NCI-H748 (cell line): Measurements from ENCODE around the gene IFT81.
A peak's percentile ranks its signal among the peaks of the same experiment; 100 is the strongest.
"Not testable (repeated sequence)": the region's sequence is repeated elsewhere in the genome, so short reads cannot be mapped to it uniquely, and the experiment has no call there.

Source experiments
- DNase-seq: peaks from one replicate; lab custom pipeline; 2025; ENCODE audit not compliant: unreplicated experiment; lab: John Stamatoyannopoulos, UW

IFT81 gene

DNA sequence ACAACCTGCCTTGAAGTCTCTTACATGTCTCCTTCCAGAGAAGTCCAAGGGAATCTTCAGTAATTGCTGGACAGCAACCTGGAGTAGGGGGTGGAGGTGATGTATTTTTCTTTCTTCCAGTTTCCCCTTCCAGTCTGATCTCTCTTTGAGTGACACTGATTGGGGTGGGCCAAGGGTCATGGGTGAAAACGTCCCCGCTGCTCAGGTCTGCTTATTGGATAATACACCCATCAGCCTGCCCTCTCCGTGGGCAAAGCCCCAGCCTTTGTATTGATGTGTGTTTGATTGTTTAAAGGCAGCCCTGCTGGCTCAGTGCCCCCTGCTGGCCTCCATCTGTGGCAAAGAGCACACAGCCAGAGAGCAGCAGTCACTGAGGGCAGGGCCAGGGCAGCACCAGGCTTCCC is 121.2 kb downstream of the IFT81 start:
- peak; percentile 32 for DNase-seq

DNA sequence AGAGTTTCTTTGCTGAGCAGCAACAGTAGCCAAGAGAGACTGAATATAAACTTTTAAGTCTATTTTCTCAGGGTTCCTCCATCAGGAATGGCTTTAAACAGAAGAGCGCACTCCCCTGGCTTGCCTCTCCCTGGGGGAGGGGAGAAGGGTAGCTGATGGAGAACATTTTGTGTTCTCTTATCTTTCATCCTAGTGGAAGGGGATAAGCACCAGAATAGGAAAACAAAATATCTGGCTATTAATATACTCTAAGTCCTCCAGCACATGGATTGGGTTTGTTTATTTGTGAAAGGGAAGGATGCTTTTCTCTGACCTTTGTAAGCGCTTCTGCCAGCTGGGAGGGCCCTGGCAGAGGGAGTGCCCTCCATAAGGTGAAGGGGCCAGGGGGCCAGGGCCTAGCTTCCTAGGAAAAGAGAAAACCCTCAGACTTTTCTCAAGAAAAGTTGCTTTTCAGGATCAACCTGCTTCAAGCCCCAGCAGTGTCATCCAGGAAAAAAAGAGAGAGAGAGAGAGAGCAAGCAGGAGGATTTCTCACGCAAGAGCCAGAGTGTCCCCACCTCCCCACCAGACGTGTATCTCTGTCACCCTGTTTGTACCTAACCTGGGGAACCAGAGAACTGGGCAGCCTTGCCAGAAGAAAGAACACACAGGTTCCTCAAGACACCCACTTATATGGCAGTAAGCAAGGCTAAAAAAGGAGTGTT is 122.6 kb downstream of the IFT81 start:
- DNase-seq, result no peak

DNA sequence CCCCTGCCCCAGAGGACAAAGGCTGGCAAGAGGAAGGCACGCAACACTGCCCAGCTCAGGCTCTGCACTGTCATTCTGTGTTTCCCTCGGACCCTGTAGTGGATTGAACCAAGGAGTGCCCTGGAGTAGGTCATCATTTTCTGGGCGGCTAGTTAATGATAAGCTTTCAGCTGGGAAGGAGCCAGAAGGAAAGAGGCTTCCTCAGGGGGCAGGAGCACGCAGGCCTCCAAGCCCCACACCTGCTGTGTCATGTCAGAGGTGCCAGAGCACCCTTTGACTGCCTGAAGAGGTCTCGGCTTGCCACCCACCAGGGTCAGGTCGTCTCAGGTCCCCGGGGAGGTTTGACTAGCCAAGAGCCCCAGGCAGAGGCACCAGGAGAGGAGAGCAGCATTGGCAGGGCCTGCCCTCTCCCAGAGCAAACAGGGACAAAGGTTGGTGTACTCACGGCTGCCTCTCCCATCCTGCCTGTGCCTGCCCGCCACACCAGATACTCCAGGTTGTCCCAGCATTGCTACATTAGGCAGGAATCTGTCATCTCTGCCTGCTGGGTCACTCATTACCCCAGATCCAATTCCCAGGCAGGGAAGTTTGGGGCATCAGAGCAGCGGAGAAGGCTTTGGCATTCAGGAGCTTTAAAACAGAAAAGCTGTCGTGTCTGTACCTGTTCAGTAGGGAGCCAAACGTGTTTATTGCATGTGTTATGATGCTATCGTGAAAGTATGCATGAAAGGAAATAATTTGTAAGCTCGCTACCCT is 123.4 kb downstream of the IFT81 start:
- no peak for DNase-seq

DNA sequence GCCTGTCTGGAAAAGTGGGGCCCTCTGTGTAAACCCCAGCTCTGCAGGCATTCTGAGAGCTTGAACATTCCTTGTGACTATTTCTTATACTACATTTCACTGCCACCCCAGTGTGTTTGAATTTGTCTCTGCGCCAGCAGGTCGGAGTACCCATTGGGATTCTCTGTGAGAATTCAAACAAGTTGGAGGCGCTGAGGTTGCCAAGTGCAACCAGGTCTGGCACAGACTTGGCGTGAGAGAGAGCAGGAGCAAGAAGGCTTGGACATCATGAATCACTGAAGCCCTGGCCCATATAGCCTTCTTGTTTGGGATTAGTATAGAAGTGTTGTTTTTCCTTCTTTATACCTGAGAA is 123.9 kb downstream of the IFT81 start:
- DNase-seq, result no peak

DNA sequence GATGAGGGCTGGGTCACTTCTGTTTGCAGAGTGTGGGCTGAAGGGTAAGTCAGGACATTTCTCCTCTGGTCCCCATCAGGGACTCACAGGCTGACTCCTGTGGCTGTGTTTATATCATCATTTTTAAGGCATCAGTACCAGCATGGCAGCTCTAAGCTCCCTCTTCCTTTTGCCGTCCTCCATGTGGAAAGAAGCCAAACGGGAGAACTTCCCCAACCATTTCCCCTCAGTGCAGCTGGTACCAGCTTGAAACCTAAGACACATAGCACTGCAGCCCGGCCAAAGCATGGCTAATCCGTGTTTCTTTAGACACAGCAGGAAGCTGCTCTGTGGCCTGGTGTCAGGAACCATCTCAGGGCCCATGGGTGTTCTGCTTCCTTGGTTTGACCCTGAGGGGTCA is 124.9 kb downstream of the IFT81 start:
- DNase-seq, result no peak

DNA sequence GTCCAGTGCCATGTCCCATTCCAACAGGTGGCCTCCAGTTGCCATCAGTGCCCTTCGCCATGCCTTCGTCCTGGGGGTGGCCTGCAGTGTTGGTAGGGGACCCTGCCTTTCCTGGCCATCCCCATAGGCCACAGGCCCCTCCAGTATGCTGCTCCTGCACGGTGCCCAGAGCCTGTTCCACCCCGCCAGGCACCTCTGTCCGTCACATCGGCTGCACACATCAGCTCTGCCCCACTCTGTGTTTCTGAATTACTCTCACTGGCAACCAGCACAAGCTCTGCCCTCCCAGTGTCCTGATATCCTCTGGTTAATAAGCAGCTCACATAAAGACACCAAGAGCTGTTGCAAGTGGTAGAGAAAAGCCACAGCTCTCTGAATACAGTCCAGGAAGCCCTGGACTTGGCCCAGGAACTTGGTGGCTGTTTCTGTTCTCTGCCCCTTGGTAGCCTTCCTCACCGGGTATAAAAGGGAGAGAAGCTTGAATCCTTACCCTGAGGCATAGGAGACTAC is 125.6 kb downstream of the IFT81 start:
- DNase-seq, result no peak

DNA sequence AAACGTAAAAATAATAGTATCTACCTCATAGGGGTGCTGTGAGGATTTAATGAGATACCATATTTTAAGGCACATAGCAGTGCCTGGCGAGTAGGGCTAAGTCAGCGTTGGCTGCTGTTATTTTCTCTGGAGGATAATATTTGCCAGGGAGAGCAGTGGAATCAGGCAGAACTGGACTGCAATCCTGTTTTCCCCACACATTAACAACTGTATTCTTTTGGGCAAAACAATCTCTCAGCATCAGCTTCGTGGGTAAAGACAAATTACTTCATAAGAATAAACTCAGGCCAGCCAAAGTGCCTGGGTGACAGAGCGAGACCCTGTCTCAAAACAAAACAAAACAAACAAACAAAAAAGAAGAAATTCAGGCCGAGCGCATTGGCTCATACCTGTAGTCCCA is 127.2 kb downstream of the IFT81 start:
- DNase-seq, result no peak

DNA sequence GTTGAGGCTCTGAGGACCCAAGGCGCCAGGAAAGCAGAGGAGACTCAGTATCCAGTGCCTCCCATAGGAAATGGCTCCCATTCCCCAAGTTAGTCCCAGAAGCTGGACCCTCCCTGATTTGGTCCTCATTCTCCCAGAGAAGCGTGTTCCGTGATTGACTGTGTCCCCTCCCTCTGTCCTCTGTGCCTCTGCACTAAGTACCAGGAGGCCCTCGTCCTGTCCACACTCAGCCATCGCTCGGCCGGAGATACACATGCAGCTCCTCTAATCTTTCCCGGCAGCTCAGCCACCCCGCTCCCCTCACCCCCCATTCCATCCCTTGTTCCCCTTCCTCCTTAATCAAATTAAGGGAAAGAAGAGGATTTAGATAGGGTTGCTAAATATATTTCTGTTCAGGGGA is 128.6 kb downstream of the IFT81 start:
- DNase-seq, result no peak

DNA sequence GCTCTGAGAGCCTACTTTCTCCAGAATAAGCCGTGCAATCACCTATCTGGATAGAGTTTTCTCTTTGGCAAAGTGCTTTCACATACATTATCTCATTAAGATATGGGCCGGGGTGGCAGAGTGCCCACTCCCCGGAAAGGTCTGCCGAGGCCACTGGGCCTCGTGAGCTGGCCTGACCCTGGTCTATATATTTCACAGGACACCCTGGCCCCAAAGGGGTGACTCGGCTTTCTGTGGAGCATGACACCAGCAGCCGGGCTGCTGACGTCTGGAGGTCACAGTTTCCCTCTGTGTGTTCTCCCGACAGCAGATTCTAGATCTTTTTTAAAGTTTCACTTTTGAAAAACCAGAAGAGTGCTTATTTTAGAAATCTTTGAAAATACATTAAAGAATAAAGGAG is 129.0 kb downstream of the IFT81 start:
- no peak for DNase-seq

DNA sequence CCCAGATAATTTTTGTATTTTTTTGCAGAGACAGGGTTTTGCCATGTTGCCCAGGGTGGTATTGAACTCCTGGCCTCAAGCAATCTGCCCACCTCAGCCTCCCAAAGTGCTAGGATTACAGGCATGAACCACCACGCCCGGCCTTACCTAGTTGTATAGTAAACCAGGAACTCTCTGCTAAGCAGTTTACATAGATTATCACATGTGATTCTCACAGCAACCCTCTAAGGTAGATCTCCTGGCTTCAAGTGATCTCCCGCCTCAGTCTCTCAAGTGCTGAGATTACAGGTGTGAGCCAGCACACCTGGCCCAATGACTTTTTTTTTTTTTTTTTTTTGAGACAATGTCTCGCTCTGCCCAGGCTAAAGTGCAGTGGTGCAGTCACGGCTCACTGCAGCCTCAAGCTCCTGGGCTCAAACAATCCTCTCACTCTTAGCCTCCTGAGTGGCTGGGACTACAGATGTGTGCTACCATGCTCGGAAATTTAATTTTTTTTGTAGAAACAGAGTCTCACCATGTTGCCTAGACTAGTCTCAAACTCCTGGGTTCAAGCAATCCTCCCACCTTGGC is 130.9 kb downstream of the IFT81 start:
- DNase-seq, result no peak

DNA sequence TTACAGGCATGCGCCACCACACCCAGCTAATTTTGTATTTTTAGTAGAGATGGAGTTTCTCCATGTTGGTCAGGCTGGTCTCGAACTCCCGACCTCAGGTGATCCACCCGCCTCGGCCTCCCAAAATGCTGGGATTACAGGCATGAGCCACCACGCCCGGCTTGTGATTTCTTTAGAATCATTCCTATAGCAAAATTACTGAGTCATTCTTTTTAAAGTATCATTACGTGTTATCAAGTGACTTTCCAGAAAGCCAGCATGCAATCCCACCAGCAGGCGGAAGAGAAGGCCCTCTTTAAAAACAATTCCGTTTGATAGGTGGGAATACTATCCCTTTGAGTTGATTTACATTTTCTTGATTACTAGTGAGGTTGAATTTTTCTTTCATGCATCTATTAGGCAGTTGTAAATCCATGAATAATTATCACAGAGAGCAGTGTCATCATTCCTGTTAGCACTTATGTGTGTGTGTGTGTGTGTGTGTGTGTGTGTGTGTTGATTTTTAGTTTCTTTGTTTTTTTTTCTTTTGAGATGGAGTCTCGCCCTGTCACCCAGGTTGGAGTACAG is 131.8 kb downstream of the IFT81 start:
- DNase-seq, result not testable (repeated sequence)

DNA sequence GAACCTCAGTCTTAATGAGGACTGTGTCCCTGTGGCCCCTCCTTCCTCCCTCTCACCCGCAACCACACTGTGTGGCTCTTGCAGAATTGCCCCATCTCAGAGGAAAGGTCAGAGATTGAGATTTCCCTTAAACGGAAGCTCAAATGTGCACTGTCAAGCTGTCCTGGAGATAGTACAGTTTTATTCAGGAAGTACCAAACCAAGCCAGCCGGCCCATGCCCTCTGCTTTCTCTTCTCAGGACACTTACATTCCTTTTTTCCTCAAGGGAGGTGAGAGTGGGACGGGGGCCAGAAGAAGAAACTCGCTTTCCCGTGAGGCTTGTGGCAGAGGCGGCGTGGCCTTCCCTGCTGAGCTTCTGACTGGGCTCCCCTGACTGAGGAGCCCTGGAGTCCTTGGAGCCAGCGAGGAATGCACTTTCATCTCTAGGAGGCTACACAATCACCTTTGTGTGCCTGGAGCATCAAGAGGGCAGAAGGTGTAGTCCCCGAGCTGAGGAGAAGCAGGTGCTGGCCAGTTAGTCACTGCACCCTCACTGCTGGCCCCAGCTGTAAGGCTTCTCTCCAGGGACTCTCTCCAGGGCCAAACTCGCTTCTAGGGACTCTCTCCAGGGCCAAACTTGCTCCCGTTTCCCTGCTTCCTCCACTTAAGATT is 132.7 kb downstream of the IFT81 start:
- no peak for DNase-seq

DNA sequence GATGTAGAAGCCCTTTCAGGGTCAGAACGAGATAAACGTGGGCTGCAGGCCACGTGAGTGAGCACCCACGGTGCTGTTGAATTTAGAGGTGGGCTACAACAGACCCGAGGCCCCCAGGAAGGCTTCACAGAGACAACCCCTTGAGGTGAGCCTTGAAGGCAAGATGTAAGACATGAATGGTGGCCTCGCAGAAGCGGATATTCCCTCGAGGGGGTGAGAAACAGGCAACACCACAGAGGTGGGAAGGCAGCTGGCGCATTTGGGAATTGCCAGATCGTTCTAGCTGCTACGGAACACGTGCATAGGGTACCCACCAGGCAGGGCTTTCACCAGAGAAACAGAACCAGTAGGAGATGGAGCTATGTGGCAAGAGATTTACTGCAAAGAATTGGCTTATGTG is 134.3 kb downstream of the IFT81 start:
- no peak for DNase-seq

DNA sequence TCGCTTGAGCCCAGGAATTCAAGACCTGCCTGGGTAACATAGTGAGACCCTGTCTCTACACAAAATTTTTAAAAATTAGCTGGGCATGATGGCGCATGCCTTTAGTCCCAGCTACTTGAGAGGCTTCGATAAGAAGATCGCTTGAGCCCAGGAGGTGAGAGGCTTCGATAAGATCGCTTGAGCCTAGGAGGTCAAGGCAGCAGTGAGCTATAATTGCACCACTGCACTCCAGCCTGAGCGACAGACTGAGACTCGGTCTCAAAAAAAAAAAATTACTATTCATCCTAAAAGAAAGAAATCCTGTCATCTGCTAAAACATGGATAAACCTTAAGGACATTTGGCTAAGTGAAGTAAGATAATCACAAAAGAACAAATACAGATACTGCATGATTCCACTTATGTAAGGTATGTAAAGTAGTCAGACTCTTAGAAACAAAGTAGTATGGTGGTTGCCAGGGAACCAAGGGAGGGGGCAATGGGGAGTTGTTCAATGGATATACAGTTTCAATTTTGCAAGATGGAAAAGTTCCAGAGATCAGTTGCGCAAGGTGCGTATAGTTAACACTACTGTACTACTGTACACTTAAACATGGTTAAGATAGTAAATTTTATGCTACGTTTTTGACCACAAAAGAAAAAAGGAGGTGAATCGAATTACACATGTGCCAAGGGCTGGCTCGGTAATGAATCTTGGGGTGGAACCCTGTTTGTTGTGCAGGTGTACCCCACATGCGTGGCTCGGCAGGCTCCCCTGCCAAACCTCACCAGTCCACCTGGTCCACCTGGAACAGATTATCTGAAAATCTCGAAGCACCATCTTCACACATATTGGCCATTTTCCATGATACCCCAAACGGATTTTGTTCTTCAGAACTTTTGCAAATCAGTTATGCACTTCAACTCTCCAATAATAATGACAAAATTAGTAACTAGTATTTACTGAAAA is 138.6 kb downstream of the IFT81 start:
- no peak for DNase-seq

DNA sequence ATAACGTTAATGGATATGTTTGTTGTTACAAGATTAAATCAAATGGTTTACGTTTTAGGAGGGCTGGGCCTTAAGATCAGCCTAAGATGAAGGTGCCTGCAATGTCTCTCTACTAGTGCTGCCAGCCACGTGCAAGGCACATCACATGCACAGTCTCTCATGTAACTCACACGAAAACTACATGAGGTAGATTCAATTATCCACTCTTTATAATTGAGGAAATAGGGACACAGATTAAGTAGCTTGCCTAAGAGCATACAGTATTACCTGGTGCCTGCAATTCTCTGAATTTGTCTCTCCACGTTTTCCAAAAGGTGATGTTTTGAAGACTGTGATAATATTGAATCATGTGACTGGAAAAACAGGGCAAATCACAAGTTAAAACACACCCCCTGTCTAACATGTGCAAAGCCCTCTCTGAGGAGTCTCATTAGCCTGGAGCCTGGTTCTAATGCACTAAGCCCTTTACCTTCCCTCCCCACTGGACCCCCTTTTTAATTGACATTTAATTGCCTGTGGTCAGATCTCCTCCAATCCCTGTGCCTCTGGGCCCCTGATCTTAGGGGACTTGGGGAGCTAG is 142.3 kb downstream of the IFT81 start:
- DNase-seq, result peak; percentile 53

DNA sequence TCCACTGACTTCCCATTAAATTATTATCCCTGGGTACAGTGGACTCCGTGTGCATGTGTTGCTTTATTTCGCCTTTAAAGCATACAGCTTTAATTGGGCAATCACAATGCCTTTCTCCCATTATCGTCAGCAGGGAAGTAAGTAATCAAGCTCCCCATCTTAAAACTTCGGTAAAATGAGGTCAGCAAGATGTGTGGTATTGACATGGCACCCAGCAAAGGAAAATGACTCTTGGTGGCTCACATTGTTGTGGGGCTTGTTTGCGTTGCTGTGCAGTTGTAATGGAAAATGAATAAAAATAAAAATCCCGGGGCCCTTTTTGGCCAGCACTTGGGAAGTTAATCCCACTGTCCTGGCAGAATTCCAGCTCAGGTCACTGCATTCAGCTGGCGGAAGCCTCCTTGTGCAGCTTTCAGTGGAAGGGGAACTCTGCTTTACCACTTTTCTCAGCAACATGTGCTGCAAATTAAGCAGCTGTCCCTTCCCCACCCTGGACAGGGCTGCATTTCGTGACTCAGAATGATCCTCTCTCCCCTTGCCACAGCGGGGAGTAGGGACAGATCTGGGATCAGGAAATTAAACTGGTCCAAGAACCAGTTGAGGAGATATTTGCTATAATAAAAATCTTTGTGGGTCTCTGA is 142.9 kb downstream of the IFT81 start:
- DNase-seq, result peak; percentile 85
